GM19351 (cell line): ENCODE measurements around the gene C1orf116.

Experiments
- ATAC-seq: cut with Tn5 transposase; IDR thresholded peaks from one replicate; pipeline ENCODE4 v1.9.1; 2021; ENCODE audit warnings: mild to moderate bottlenecking, moderate library complexity; ENCODE audit not compliant: unreplicated experiment

C1orf116 gene

GRCh38 chr1:207020709-207021107, 11.8 kb downstream of the C1orf116 start:
- ATAC-seq = no peak

- ATAC-seq = no peak
These were observed 12.4 kb downstream of the C1orf116 start for GRCh38 chr1:207020065-207020708.

- no peak for ATAC-seq
These were observed 12.9 kb downstream of the C1orf116 start for GRCh38 chr1:207019661-207020060.

GRCh38 chr1:207019161-207019560, 13.4 kb downstream of the C1orf116 start:
- ATAC-seq = no peak

- ATAC-seq = no peak
These were observed 13.8 kb downstream of the C1orf116 start for GRCh38 chr1:207018707-207019106.

GRCh38 chr1:207017615-207018559, 14.7 kb downstream of the C1orf116 start:
- ATAC-seq = no peak

- ATAC-seq = no peak
These were observed 16.8 kb downstream of the C1orf116 start for GRCh38 chr1:207015791-207016190.

- no peak for ATAC-seq
These were observed 17.8 kb downstream of the C1orf116 start for GRCh38 chr1:207014728-207015127.

- ATAC-seq = no peak
These were observed 19.1 kb downstream of the C1orf116 start for GRCh38 chr1:207013321-207014085.

- ATAC-seq = no peak
These were observed 21.8 kb downstream of the C1orf116 start for GRCh38 chr1:207010726-207011125.

GRCh38 chr1:207009945-207010344, 22.6 kb downstream of the C1orf116 start:
- ATAC-seq = no peak

- ATAC-seq = no peak
These were observed 23.2 kb downstream of the C1orf116 start for GRCh38 chr1:207009182-207009850.

GRCh38 chr1:207007352-207008033, 25.1 kb downstream of the C1orf116 start:
- no peak for ATAC-seq

- ATAC-seq = no peak
These were observed 25.6 kb downstream of the C1orf116 start for GRCh38 chr1:207006914-207007313.

GRCh38 chr1:207006083-207006482, 26.5 kb downstream of the C1orf116 start:
- ATAC-seq = no peak

GRCh38 chr1:207004931-207005830, 27.4 kb downstream of the C1orf116 start:
- no peak for ATAC-seq

- no peak for ATAC-seq
These were observed 29.3 kb downstream of the C1orf116 start for GRCh38 chr1:207003210-207003609.

GRCh38 chr1:207002724-207003146, 29.8 kb downstream of the C1orf116 start:
- ATAC-seq = no peak
